ENCODE measurements around the gene ORM1. TPM values are rescaled to one million over a fixed set of nuclear protein-coding genes. Genes with fewer than 3 reads are reported as not detected.

ORM1 gene
- total and polyA plus RNA-seq, 10 donors = 0.95 to 13.6 (median 2.7) TPM

Other genes with a start within 250 kb of the ORM1 start
- 1 to 10 TPM in 1 of 7 donors, not detected in 6; 1.6 TPM for gene AMBP, start 244.8 kb upstream of the ORM1 start, total RNA-seq
- under 1 TPM in 2 of 3 donors, not detected in 1; 0.09 to 0.12 TPM for gene AMBP, start 244.8 kb upstream of the ORM1 start, polyA plus RNA-seq
- 1 to 10 TPM in 2 of 7 donors, not detected in 5; 1.0 to 1.5 TPM for gene KIF12, start 223.8 kb upstream of the ORM1 start, total RNA-seq
- gene KIF12, start 223.8 kb upstream of the ORM1 start, polyA plus RNA-seq = under 1 TPM; 0.20 to 0.26 (median 0.23) TPM
- gene COL27A1, start 167.6 kb upstream of the ORM1 start, total RNA-seq = 10 to 100 TPM in 4 of 7 donors, 1 to 10 TPM in 3; 2.3 to 23.4 (median 10.4) TPM
- gene COL27A1, start 167.6 kb upstream of the ORM1 start, polyA plus RNA-seq = 1 to 10 TPM; 2.1 to 8.1 (median 3.0) TPM
- gene ORM2, start 6.8 kb downstream of the ORM1 start, total RNA-seq = under 1 TPM in 2 of 7 donors, not detected in 5; 0.57 to 0.93 TPM
- under 1 TPM in 2 of 3 donors, not detected in 1; 0.13 to 0.18 TPM for gene ORM2, start 6.8 kb downstream of the ORM1 start, polyA plus RNA-seq
- 100 to 1,000 TPM; 198 to 324 (median 238) TPM for gene AKNA, start 64.9 kb downstream of the ORM1 start, total RNA-seq
- gene AKNA, start 64.9 kb downstream of the ORM1 start, polyA plus RNA-seq = 100 to 1,000 TPM in 2 of 3 donors, 10 to 100 TPM in 1; 92.9 to 129 (median 124) TPM
- 10 to 100 TPM; 11.8 to 51.6 (median 29.4) TPM for gene WHRN, start 182.4 kb downstream of the ORM1 start, total RNA-seq
- gene WHRN, start 182.4 kb downstream of the ORM1 start, polyA plus RNA-seq = 10 to 100 TPM in 1 of 3 donors, 1 to 10 TPM in 2; 3.7 to 25.4 (median 9.5) TPM